Smooth muscle cell (in vitro differentiated cells): ENCODE data around the gene UIMC1. TPM values are rescaled to one million over a fixed set of nuclear protein-coding genes. Genes with fewer than 3 reads are reported as not detected.

Source experiments
- DNase-seq: peaks from one replicate; lab custom pipeline; 2025; ENCODE audit not compliant: unreplicated experiment; lab: John Stamatoyannopoulos, UW
- H2AFZ ChIP-seq: fragments of 200-600 bp; sonication (generic); 2 replicates; pipeline ENCODE4 v1.6.0; 2016; ENCODE audit warnings: antibody characterized with exemption, low read depth, mild to moderate bottlenecking
- H3F3A ChIP-seq: fragments of 200-600 bp; sonication (generic); 2 replicates; pipeline ENCODE4 v1.6.0; 2017; ENCODE audit warnings: antibody characterized with exemption, low read depth
- H3K27ac ChIP-seq: fragments of 200-600 bp; sonication (generic); 2 replicates; pipeline ENCODE4 v1.5.1; 2016; ENCODE audit warnings: low read depth, mild to moderate bottlenecking
- H3K27me3 ChIP-seq: fragments of 200-600 bp; sonication (generic); 2 replicates; pipeline ENCODE4 v1.6.1; 2016; ENCODE audit warnings: low read depth, mild to moderate bottlenecking
- H3K36me3 ChIP-seq: fragments of 200-600 bp; sonication (generic); 2 replicates; pipeline ENCODE4 v1.5.1; 2016; ENCODE audit warnings: low read depth
- H3K4me1 ChIP-seq: fragments of 200-600 bp; sonication (generic); 2 replicates; pipeline ENCODE4 v1.5.1; 2016; ENCODE audit warnings: low read depth
- H3K4me2 ChIP-seq: fragments of 200-600 bp; sonication (generic); 2 replicates; pipeline ENCODE4 v1.6.0; 2016; ENCODE audit warnings: mild to moderate bottlenecking
- H3K4me3 ChIP-seq: fragments of 200-600 bp; sonication (generic); 2 replicates; pipeline ENCODE4 v1.5.1; 2016; ENCODE audit warnings: mild to moderate bottlenecking
- H3K79me2 ChIP-seq: fragments of 200-600 bp; sonication (generic); 2 replicates; pipeline ENCODE4 v1.6.0; 2016; ENCODE audit warnings: low read depth, mild to moderate bottlenecking
- H3K9ac ChIP-seq: fragments of 200-600 bp; sonication (generic); 2 replicates; pipeline ENCODE4 v1.6.0; 2016; ENCODE audit warnings: low read depth
- H3K9me3 ChIP-seq: fragments of 200-600 bp; sonication (generic); replicated peaks from 2 replicates; pipeline ENCODE4 v1.5.1; 2016; ENCODE audit warnings: low read depth
- H4K20me1 ChIP-seq: fragments of 200-600 bp; sonication (generic); 2 replicates; pipeline ENCODE4 v1.6.0; 2016; ENCODE audit warnings: low read depth
- CTCF ChIP-seq: fragments of 200-600 bp; sonication (generic); IDR thresholded peaks from 2 replicates; pipeline ENCODE4 v1.5.1; 2017; ENCODE audit warnings: borderline replicate concordance, mild to moderate bottlenecking, antibody characterized with exemption; ENCODE audit not compliant: insufficient read depth, poor library complexity, severe bottlenecking
- WGBS: methylation state at CpG from one replicate; pipeline ENCODE4 v1.1.7; 2016; ENCODE audit warnings: low lambda C conversion rate; 5-methylcytosine and 5-hydroxymethylcytosine counted together
- polyA plus RNA-seq: library from polyadenylated mRNA; unstranded; fragments of >200 nt; fragmentation: Nextera tagmentation; extraction: Ambion mirVana; gene quantifications from 2 replicates; pipeline ENCODE4 v1.2.1, GENCODE V29; 2016
- total RNA-seq: library from RNA; depleted of rRNA; stranded (reverse); fragments of >200 nt; gene quantifications from 2 replicates; pipeline ENCODE4 v1.2.3, GENCODE V29; 2014

The UIMC1 gene
- total and polyA plus RNA-seq, 2 experiments from 2014 or later, result 12.1 to 19.9 TPM

- WGBS, result 97% methylated on average over 25 of the region's 26 CpGs
- Histone ChIP-seq H3K27me3 (peaks cover 15% of the 10 kb centered on the region), H3K9me3 (no peaks in the 10 kb centered on the region), H3K4me1 (no peaks in the 10 kb centered on the region), H3K79me2 (no peaks in the 10 kb centered on the region), H3K9ac (no peak overlapping the region), H3K27ac (no peak overlapping the region), H3F3A (no peaks in the 10 kb centered on the region), H4K20me1 (no peaks in the 10 kb centered on the region), H2AFZ (no peak overlapping the region), H3K4me2 (no peak overlapping the region), H3K36me3 (no peaks in the 10 kb centered on the region), H3K4me3 (no peak overlapping the region)
- no peak for DNase-seq
- no peak for TF ChIP-seq CTCF
These were observed 126.1 kb downstream of the UIMC1 start for GRCh38 chr5:176880366-176881020.

GRCh38 chr5:176879663-176880361 is 126.8 kb downstream of the UIMC1 start:
- Histone ChIP-seq H2AFZ (no peak overlapping the region), H4K20me1 (no peaks in the 10 kb centered on the region), H3F3A (no peaks in the 10 kb centered on the region), H3K9me3 (no peaks in the 10 kb centered on the region), H3K79me2 (no peaks in the 10 kb centered on the region), H3K27me3 (peaks cover 17% of the 10 kb centered on the region), H3K4me2 (no peak overlapping the region), H3K4me1 (no peaks in the 10 kb centered on the region), H3K9ac (no peak overlapping the region), H3K36me3 (no peaks in the 10 kb centered on the region), H3K4me3 (no peak overlapping the region), H3K27ac (no peak overlapping the region)
- DNase-seq, result no peak
- 92% methylated on average over 22 of the region's 23 CpGs for WGBS
- no peak for TF ChIP-seq CTCF

DNA sequence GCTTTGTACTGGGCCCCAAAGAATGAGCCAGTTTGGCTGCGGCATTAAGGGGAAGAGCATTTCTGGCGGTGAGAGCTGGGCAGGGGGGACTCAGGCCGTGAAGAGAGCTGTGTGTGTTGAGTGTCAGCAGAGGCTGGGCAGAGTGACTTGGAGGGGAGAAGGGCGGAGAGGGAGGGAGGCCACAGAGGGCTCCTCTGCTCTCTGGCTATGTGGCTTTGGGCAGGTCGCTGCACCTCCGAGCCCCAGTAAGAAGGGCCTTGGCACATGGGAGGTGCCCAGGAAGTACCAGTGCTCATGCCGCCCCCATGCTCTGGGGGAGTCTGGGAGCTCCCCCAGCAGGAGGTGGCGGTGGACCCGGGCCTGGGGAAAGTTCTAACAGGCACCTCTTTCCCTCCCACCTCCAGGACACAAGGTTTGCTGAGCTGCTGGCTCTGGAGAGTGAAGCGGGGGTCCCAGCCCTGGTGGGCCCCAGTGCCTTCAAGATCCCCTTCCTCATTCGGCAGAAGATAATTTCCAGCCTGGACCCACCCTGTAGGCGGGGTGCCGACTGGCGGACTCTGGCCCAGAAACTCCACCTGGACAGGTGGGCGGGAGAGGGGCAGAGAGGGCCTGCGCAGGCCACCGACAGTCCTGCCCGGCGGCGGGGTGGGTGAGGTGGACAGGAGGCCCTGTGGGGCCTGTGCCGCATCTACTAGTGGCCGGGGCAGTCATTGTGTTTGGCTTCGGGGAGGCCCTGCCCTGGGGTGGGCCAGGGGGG is 127.5 kb downstream of the UIMC1 start:
- no peak overlapping the region for H3K9ac ChIP-seq
- H3K36me3 ChIP-seq, result no peaks in the 10 kb centered on the region
- no peaks in the 10 kb centered on the region for H3K9me3 ChIP-seq
- no peak overlapping the region for H2AFZ ChIP-seq
- H3K79me2 ChIP-seq, result no peaks in the 10 kb centered on the region
- no peaks in the 10 kb centered on the region for H3K4me1 ChIP-seq
- no peaks in the 10 kb centered on the region for H3F3A ChIP-seq
- no peak for TF ChIP-seq CTCF
- no peak overlapping the region for H3K27ac ChIP-seq
- no peak for DNase-seq
- 91% methylated on average over 20 of the region's 23 CpGs for WGBS
- no peak overlapping the region for H3K4me3 ChIP-seq
- no peak overlapping the region for H3K4me2 ChIP-seq
- no peaks in the 10 kb centered on the region for H4K20me1 ChIP-seq
- H3K27me3 ChIP-seq, result peaks cover 22% of the 10 kb centered on the region
